Smooth muscle cell (in vitro differentiated cells): ENCODE data around the gene IL36RN. TPM values are rescaled to one million over a fixed set of nuclear protein-coding genes. Genes with fewer than 3 reads are reported as not detected.

Source experiments
- DNase-seq: peaks from one replicate; lab custom pipeline; 2025; ENCODE audit not compliant: unreplicated experiment; lab: John Stamatoyannopoulos, UW
- H2AFZ ChIP-seq: fragments of 200-600 bp; sonication (generic); 2 replicates; pipeline ENCODE4 v1.6.0; 2016; ENCODE audit warnings: antibody characterized with exemption, low read depth, mild to moderate bottlenecking
- H3F3A ChIP-seq: fragments of 200-600 bp; sonication (generic); 2 replicates; pipeline ENCODE4 v1.6.0; 2017; ENCODE audit warnings: antibody characterized with exemption, low read depth
- H3K27ac ChIP-seq: fragments of 200-600 bp; sonication (generic); 2 replicates; pipeline ENCODE4 v1.5.1; 2016; ENCODE audit warnings: low read depth, mild to moderate bottlenecking
- H3K27me3 ChIP-seq: fragments of 200-600 bp; sonication (generic); 2 replicates; pipeline ENCODE4 v1.6.1; 2016; ENCODE audit warnings: low read depth, mild to moderate bottlenecking
- H3K36me3 ChIP-seq: fragments of 200-600 bp; sonication (generic); 2 replicates; pipeline ENCODE4 v1.5.1; 2016; ENCODE audit warnings: low read depth
- H3K4me1 ChIP-seq: fragments of 200-600 bp; sonication (generic); 2 replicates; pipeline ENCODE4 v1.5.1; 2016; ENCODE audit warnings: low read depth
- H3K4me2 ChIP-seq: fragments of 200-600 bp; sonication (generic); 2 replicates; pipeline ENCODE4 v1.6.0; 2016; ENCODE audit warnings: mild to moderate bottlenecking
- H3K4me3 ChIP-seq: fragments of 200-600 bp; sonication (generic); 2 replicates; pipeline ENCODE4 v1.5.1; 2016; ENCODE audit warnings: mild to moderate bottlenecking
- H3K79me2 ChIP-seq: fragments of 200-600 bp; sonication (generic); 2 replicates; pipeline ENCODE4 v1.6.0; 2016; ENCODE audit warnings: low read depth, mild to moderate bottlenecking
- H3K9ac ChIP-seq: fragments of 200-600 bp; sonication (generic); 2 replicates; pipeline ENCODE4 v1.6.0; 2016; ENCODE audit warnings: low read depth
- H3K9me3 ChIP-seq: fragments of 200-600 bp; sonication (generic); replicated peaks from 2 replicates; pipeline ENCODE4 v1.5.1; 2016; ENCODE audit warnings: low read depth
- H4K20me1 ChIP-seq: fragments of 200-600 bp; sonication (generic); 2 replicates; pipeline ENCODE4 v1.6.0; 2016; ENCODE audit warnings: low read depth
- WGBS: methylation state at CpG from one replicate; pipeline ENCODE4 v1.1.7; 2016; ENCODE audit warnings: low lambda C conversion rate; 5-methylcytosine and 5-hydroxymethylcytosine counted together
- polyA plus RNA-seq: library from polyadenylated mRNA; unstranded; fragments of >200 nt; fragmentation: Nextera tagmentation; extraction: Ambion mirVana; gene quantifications from 2 replicates; pipeline ENCODE4 v1.2.1, GENCODE V29; 2016
- total RNA-seq: library from RNA; depleted of rRNA; stranded (reverse); fragments of >200 nt; gene quantifications from 2 replicates; pipeline ENCODE4 v1.2.3, GENCODE V29; 2014
- TF ChIP-seq, protein P1 (sequence below): fragments of 200-600 bp; sonication (generic); IDR thresholded peaks from 2 replicates; pipeline ENCODE4 v1.5.1; 2017; ENCODE audit warnings: borderline replicate concordance, mild to moderate bottlenecking, antibody characterized with exemption; ENCODE audit not compliant: insufficient read depth, poor library complexity, severe bottlenecking

IL36RN gene
- total and polyA plus RNA-seq, 2 experiments from 2014 or later, result 1.5 to 7.8 TPM

GRCh38 chr2:113079131-113079530 is 20.1 kb downstream of the IL36RN start:
- Histone ChIP-seq H3K9ac (no peak overlapping the region), H3K9me3 (no peaks in the 10 kb centered on the region), H3K27me3 (peaks cover 36% of the 10 kb centered on the region), H3K36me3 (no peaks in the 10 kb centered on the region), H3K27ac (peak overlapping the region; percentile 49), H3K79me2 (no peaks in the 10 kb centered on the region), H3K4me1 (no peaks in the 10 kb centered on the region), H3F3A (peaks cover 4% of the 10 kb centered on the region), H3K4me2 (no peak overlapping the region), H3K4me3 (no peak overlapping the region), H2AFZ (no peak overlapping the region), H4K20me1 (no peaks in the 10 kb centered on the region)
- WGBS, result 70% methylated on average over 4 of the region's 4 CpGs
- TF ChIP-seq, protein P1, sequence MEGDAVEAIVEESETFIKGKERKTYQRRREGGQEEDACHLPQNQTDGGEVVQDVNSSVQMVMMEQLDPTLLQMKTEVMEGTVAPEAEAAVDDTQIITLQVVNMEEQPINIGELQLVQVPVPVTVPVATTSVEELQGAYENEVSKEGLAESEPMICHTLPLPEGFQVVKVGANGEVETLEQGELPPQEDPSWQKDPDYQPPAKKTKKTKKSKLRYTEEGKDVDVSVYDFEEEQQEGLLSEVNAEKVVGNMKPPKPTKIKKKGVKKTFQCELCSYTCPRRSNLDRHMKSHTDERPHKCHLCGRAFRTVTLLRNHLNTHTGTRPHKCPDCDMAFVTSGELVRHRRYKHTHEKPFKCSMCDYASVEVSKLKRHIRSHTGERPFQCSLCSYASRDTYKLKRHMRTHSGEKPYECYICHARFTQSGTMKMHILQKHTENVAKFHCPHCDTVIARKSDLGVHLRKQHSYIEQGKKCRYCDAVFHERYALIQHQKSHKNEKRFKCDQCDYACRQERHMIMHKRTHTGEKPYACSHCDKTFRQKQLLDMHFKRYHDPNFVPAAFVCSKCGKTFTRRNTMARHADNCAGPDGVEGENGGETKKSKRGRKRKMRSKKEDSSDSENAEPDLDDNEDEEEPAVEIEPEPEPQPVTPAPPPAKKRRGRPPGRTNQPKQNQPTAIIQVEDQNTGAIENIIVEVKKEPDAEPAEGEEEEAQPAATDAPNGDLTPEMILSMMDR, result no peak
- no peak for DNase-seq

- Histone ChIP-seq H3K9ac (no peak overlapping the region), H2AFZ (no peak overlapping the region), H3K4me2 (no peak overlapping the region), H3K27ac (no peak overlapping the region), H3K4me1 (no peaks in the 10 kb centered on the region), H3K9me3 (no peaks in the 10 kb centered on the region), H4K20me1 (no peaks in the 10 kb centered on the region), H3K27me3 (peaks cover 33% of the 10 kb centered on the region), H3K4me3 (no peak overlapping the region), H3K36me3 (no peaks in the 10 kb centered on the region), H3K79me2 (no peaks in the 10 kb centered on the region), H3F3A (peaks cover 4% of the 10 kb centered on the region)
- TF ChIP-seq, protein P1, result peak; percentile 73
- WGBS, result 25% methylated on average over 9 of the region's 9 CpGs
- peak; percentile 5 for DNase-seq
Measured at GRCh38 chr2:113080134-113080533, 21.1 kb downstream of the IL36RN start.

- Histone ChIP-seq H3F3A (peaks cover 4% of the 10 kb centered on the region), H3K9ac (no peak overlapping the region), H3K79me2 (no peaks in the 10 kb centered on the region), H3K27me3 (peaks cover 29% of the 10 kb centered on the region), H4K20me1 (no peaks in the 10 kb centered on the region), H3K36me3 (no peaks in the 10 kb centered on the region), H2AFZ (no peak overlapping the region), H3K9me3 (no peaks in the 10 kb centered on the region), H3K4me3 (no peak overlapping the region), H3K27ac (no peak overlapping the region), H3K4me2 (no peak overlapping the region), H3K4me1 (no peaks in the 10 kb centered on the region)
- 40% methylated on average over 2 of the region's 2 CpGs for WGBS
- DNase-seq, result no peak
- TF ChIP-seq, protein P1, result no peak
Measured at GRCh38 chr2:113081488-113082210, 22.7 kb downstream of the IL36RN start.

- Histone ChIP-seq H3K79me2 (no peaks in the 10 kb centered on the region), H3K4me2 (no peak overlapping the region), H3K9me3 (no peaks in the 10 kb centered on the region), H3F3A (peaks cover 4% of the 10 kb centered on the region), H3K36me3 (no peaks in the 10 kb centered on the region), H3K4me1 (no peaks in the 10 kb centered on the region), H3K4me3 (no peak overlapping the region), H4K20me1 (no peaks in the 10 kb centered on the region), H3K9ac (no peak overlapping the region), H2AFZ (no peak overlapping the region), H3K27me3 (peaks cover 28% of the 10 kb centered on the region), H3K27ac (no peak overlapping the region)
- WGBS, result 79% methylated on average over 8 of the region's 8 CpGs
- TF ChIP-seq, protein P1, result no peak
- no peak for DNase-seq
Measured at GRCh38 chr2:113083296-113083695, 24.3 kb downstream of the IL36RN start.
